ENCODE data around the gene WNT4. TPM values are rescaled to one million over a fixed set of nuclear protein-coding genes. Genes with fewer than 3 reads are reported as not detected.

The WNT4 gene
- total and polyA plus RNA-seq, 10 of the 15 experiments (the other 5 are each of a cell fraction or from before 2014, with no cell fraction given): 0.01 TPM; not detected in 9

- ChIA-PET SMC1A (ENCODE audit: uncharacterized antibody, unreplicated experiment) (no interaction called here), RAD21 (ENCODE audit: unreplicated experiment) (no interaction called here), CTCF (interaction anchor here (1.2 kb wide), 1 partner anchor 23 kb away, joined by 3 read pairs; no protein-coding TSS in a partner anchor), POLR2A (no interaction called here)
- DNase-seq (ENCODE audit: low read depth, low spot score): no peak
- Histone ChIP-seq H3K27me3 (replicated peaks in 1 of 2; ENCODE audit: control insufficient read depth in 2 of 2, insufficient read depth in 2 of 2, low read length in 1 of 2) (no peaks in the 10 kb centered on the region), H3K4me1 (ENCODE audit: control insufficient read depth, insufficient read depth, low read length) (peaks cover 5% of the 10 kb centered on the region; the same call in 1 of the 2 replicates), H3K4me2 (ENCODE audit: control insufficient read depth, insufficient read depth) (no peak overlapping the region), H3K27ac (ENCODE audit: control insufficient read depth, insufficient read depth) (no peak overlapping the region), H3K4me3 (no peak overlapping the region), H4K20me1 (ENCODE audit: control insufficient read depth, insufficient read depth) (no peaks in the 10 kb centered on the region), H2AFZ (ENCODE audit: control insufficient read depth, low read depth, low read length) (no peak overlapping the region), H3K36me3 (ENCODE audit: control insufficient read depth in 2 of 2, insufficient read depth in 2 of 2, low read length in 1 of 2) (no peaks in the 10 kb centered on the region), H3K9me3 (replicated peaks; ENCODE audit: control insufficient read depth, insufficient read depth, low read length) (no peaks in the 10 kb centered on the region), H3K79me2 (ENCODE audit: control insufficient read depth, insufficient read depth, low read length) (no peaks in the 10 kb centered on the region), H3K9ac (ENCODE audit: control insufficient read depth, insufficient read depth, low read length) (no peak overlapping the region)
- no peak for ATAC-seq
- TF ChIP-seq HCFC1 (IDR thresholded peaks at IDR 0.05; ENCODE audit: low read length) (no peak), STAT1 (conservative IDR thresholded peaks at IDR 0.05) (no peak), KAT2A (conservative IDR thresholded peaks at IDR 0.05; ENCODE audit: control insufficient read depth, low read depth, low read length) (no peak), JUND (IDR thresholded peaks at IDR 0.05; ENCODE audit: low read depth, low read length) (no peak), ZNF274 (IDR thresholded peaks at IDR 0.05; ENCODE audit: insufficient read depth, insufficient read length) (no peak), KLF5 (IDR thresholded peaks at IDR 0.05; ENCODE audit: partially characterized antibody) (no peak), RELA (IDR thresholded peaks at IDR 0.05; ENCODE audit: borderline replicate concordance, partially characterized antibody) (no peak), FOXM1 (IDR thresholded peaks at IDR 0.05; ENCODE audit: low read depth, low read length) (no peak), TBL1XR1 (IDR thresholded peaks at IDR 0.05; ENCODE audit: low read depth, low read length) (no peak), NFYA (IDR thresholded peaks at IDR 0.05; ENCODE audit: borderline replicate concordance, low read depth, low read length) (no peak), ELK1 (IDR thresholded peaks at IDR 0.05; ENCODE audit: low read depth, low read length) (no peak), SIN3A (IDR thresholded peaks at IDR 0.05; ENCODE audit: low read depth, low read length) (no peak), ATF7 (IDR thresholded peaks at IDR 0.05; ENCODE audit: low read depth) (no peak), RCOR1 (conservative IDR thresholded peaks at IDR 0.05; ENCODE audit: low read depth, low read length) (no peak), E2F4 (IDR thresholded peaks at IDR 0.05; ENCODE audit: low read depth, low read length) (no peak)
- no TSS peak for BruUV-seq (replicated peaks)
- 41% methylated on average over 3 of the region's 4 CpGs for WGBS (ENCODE audit: insufficient coverage, insufficient replicate concordance, low lambda C conversion rate, missing lambda C conversion rate)
- in situ Hi-C loops (cut with MboI) (no loop called here), intact Hi-C loops (cut with micrococcal nuclease; ENCODE audit: unreplicated experiment) (no loop called here)
- no peak for FAIRE-seq
Observed at GRCh38 chr1:22155517-22155916, 12.6 kb upstream of the WNT4 start.
